ENCODE data around the gene ZBTB16.

ZBTB16 gene

GRCh38 chr11:114209343-114209742 is 149.8 kb downstream of the ZBTB16 start:
- Histone ChIP-seq H3K9me3 (replicated peaks; ENCODE audit: insufficient read depth, low read length) (no peaks in the 10 kb centered on the region), H4K20me1 (ENCODE audit: insufficient read depth, low read length) (no peaks in the 10 kb centered on the region), H3K4me3 (ENCODE audit: low read length) (no peak overlapping the region), H3K9ac (ENCODE audit: low read length) (no peak overlapping the region), H3K9me2 (replicated peaks; ENCODE audit: insufficient read depth, low read length) (no peaks in the 10 kb centered on the region), H3F3A (ENCODE audit: insufficient read depth, low read length) (no peaks in the 10 kb centered on the region), H3K27me3 (replicated peaks; ENCODE audit: insufficient read depth, low read length) (no peaks in the 10 kb centered on the region), H3K4me2 (ENCODE audit: low read depth, low read length) (no peak overlapping the region), H3K36me3 (replicated peaks; ENCODE audit: insufficient read depth, low read length) (no peaks in the 10 kb centered on the region), H3K79me2 (ENCODE audit: low read length) (no peaks in the 10 kb centered on the region), H3K27ac (ENCODE audit: low read length) (no peak overlapping the region), H2AFZ (ENCODE audit: low read length) (no peak overlapping the region), H3K4me1 (ENCODE audit: low read length) (0 out of 2 replicates have a peak, but pooled peaks cover 8% of the 10 kb centered on the region)
- DNase-seq: no peak
- TF ChIP-seq EZH2 (optimal IDR thresholded peaks at IDR 0.05; ENCODE audit: low read depth, low read length) (no peak), EZH2phosphoT487 (IDR thresholded peaks at IDR 0.05; ENCODE audit: low read length) (no peak)
- TF ChIP-seq, protein P1, sequence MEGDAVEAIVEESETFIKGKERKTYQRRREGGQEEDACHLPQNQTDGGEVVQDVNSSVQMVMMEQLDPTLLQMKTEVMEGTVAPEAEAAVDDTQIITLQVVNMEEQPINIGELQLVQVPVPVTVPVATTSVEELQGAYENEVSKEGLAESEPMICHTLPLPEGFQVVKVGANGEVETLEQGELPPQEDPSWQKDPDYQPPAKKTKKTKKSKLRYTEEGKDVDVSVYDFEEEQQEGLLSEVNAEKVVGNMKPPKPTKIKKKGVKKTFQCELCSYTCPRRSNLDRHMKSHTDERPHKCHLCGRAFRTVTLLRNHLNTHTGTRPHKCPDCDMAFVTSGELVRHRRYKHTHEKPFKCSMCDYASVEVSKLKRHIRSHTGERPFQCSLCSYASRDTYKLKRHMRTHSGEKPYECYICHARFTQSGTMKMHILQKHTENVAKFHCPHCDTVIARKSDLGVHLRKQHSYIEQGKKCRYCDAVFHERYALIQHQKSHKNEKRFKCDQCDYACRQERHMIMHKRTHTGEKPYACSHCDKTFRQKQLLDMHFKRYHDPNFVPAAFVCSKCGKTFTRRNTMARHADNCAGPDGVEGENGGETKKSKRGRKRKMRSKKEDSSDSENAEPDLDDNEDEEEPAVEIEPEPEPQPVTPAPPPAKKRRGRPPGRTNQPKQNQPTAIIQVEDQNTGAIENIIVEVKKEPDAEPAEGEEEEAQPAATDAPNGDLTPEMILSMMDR (IDR thresholded peaks at IDR 0.05; ENCODE audit: low read length): no peak

DNA sequence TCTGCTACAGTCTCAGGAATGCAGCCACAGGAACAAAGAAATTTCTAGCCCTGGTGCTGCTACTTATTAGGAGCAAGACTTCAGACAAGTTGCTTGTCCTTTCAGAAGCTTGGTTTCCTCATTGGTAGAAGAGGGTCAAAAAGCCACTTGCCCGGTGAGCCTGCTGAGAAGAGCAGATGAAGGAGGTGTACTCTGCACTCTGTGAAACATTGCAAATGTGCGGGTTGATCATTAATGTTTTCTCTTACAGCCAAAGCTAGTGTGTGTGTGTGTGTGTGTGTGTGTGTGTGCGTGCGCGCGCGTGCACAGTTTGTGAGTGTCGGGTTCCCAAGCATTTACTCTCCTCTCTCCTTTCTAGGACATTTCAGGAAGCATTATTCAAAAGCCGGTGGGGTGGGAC is 150.4 kb downstream of the ZBTB16 start:
- Histone ChIP-seq H3K4me2 (ENCODE audit: low read depth, low read length) (no peak overlapping the region), H3K79me2 (ENCODE audit: low read length) (no peaks in the 10 kb centered on the region), H3K36me3 (replicated peaks; ENCODE audit: insufficient read depth, low read length) (no peaks in the 10 kb centered on the region), H3K27me3 (replicated peaks; ENCODE audit: insufficient read depth, low read length) (no peaks in the 10 kb centered on the region), H3K4me3 (ENCODE audit: low read length) (no peak overlapping the region), H3K9me3 (replicated peaks; ENCODE audit: insufficient read depth, low read length) (no peaks in the 10 kb centered on the region), H3K9me2 (replicated peaks; ENCODE audit: insufficient read depth, low read length) (no peaks in the 10 kb centered on the region), H3K27ac (ENCODE audit: low read length) (no peak overlapping the region), H2AFZ (ENCODE audit: low read length) (no peak overlapping the region), H4K20me1 (ENCODE audit: insufficient read depth, low read length) (no peaks in the 10 kb centered on the region), H3F3A (ENCODE audit: insufficient read depth, low read length) (no peaks in the 10 kb centered on the region), H3K4me1 (ENCODE audit: low read length) (0 out of 2 replicates have a peak, but pooled peaks cover 8% of the 10 kb centered on the region), H3K9ac (ENCODE audit: low read length) (no peak overlapping the region)
- no peak for DNase-seq
- TF ChIP-seq EZH2 (optimal IDR thresholded peaks at IDR 0.05; ENCODE audit: low read depth, low read length) (no peak), EZH2phosphoT487 (IDR thresholded peaks at IDR 0.05; ENCODE audit: low read length) (no peak)
- TF ChIP-seq, protein P1 (IDR thresholded peaks at IDR 0.05; ENCODE audit: low read length): no peak

GRCh38 chr11:114211444-114212121 is 152.1 kb downstream of the ZBTB16 start:
- Histone ChIP-seq H3K4me1 (ENCODE audit: low read length) (0 out of 2 replicates have a peak, but pooled peaks cover 8% of the 10 kb centered on the region), H3F3A (ENCODE audit: insufficient read depth, low read length) (no peaks in the 10 kb centered on the region), H3K9me3 (replicated peaks; ENCODE audit: insufficient read depth, low read length) (no peaks in the 10 kb centered on the region), H3K4me3 (ENCODE audit: low read length) (no peak overlapping the region), H3K9me2 (replicated peaks; ENCODE audit: insufficient read depth, low read length) (no peaks in the 10 kb centered on the region), H3K9ac (ENCODE audit: low read length) (no peak overlapping the region), H3K27ac (ENCODE audit: low read length) (no peak overlapping the region), H3K79me2 (ENCODE audit: low read length) (no peaks in the 10 kb centered on the region), H2AFZ (ENCODE audit: low read length) (no peak overlapping the region), H3K4me2 (ENCODE audit: low read depth, low read length) (no peak overlapping the region), H3K36me3 (replicated peaks; ENCODE audit: insufficient read depth, low read length) (no peaks in the 10 kb centered on the region), H4K20me1 (ENCODE audit: insufficient read depth, low read length) (no peaks in the 10 kb centered on the region), H3K27me3 (replicated peaks; ENCODE audit: insufficient read depth, low read length) (no peaks in the 10 kb centered on the region)
- no peak for DNase-seq
- TF ChIP-seq EZH2phosphoT487 (IDR thresholded peaks at IDR 0.05; ENCODE audit: low read length): no peak
- TF ChIP-seq EZH2 (optimal IDR thresholded peaks at IDR 0.05; ENCODE audit: low read depth, low read length): no peak
- TF ChIP-seq, protein P1 (IDR thresholded peaks at IDR 0.05; ENCODE audit: low read length): no peak

All from MM.1S (cell line).